Prostate gland (tissue), 2 donors: ENCODE measurements around the gene TTLL10. TPM values are rescaled to one million over a fixed set of nuclear protein-coding genes. Genes with fewer than 3 reads are reported as not detected.

Source experiments
- DNase-seq: peaks from one replicate; pipeline ENCODE4 v3.0.0-alpha.2; 2019; ENCODE audit warnings: low spot score
- H3K27ac ChIP-seq, 2 donors: fragments of 200-600 bp; sonication (generic); 2 replicates each; pipeline ENCODE4 v1.5.1; 2017 to 2019
- H3K27me3 ChIP-seq: fragments of 200-600 bp; sonication (generic); replicated peaks from 2 replicates; pipeline ENCODE4 v1.5.1; 2019; ENCODE audit not compliant: insufficient read depth
- H3K36me3 ChIP-seq, 2 donors: fragments of 200-600 bp; sonication (generic); 1 replicate in 1 of 2; 2 replicates in 1 of 2; pipeline versions ENCODE4 v1.5.1 to v1.8.1; 2017 to 2019
- H3K4me1 ChIP-seq: fragments of 200-600 bp; sonication (generic); replicated peaks from 2 replicates; pipeline ENCODE4 v1.5.1; 2019
- H3K4me3 ChIP-seq, 2 donors: fragments of 200-600 bp; sonication (generic); 2 replicates each; pipeline ENCODE4 v1.5.1; 2017 to 2019
- H3K9me3 ChIP-seq: fragments of 200-600 bp; sonication (generic); 2 replicates; pipeline ENCODE4 v1.5.1; 2017
- CTCF ChIP-seq, 4 experiments: fragments of 200-600 bp in 2 of 4; fragments of 450-650 bp in 2 of 4; sonication (generic) in 2 of 4; IDR thresholded peaks; 1 replicate in 3 of 4; 2 replicates in 1 of 4; pipeline ENCODE4 v1.5.1; 2016 to 2019; ENCODE audit warnings: antibody characterized with exemption in 4 of 4, mild to moderate bottlenecking in 2 of 4, moderate library complexity in 2 of 4
- POLR2A ChIP-seq: fragments of 450-650 bp; IDR thresholded peaks from one replicate; pipeline ENCODE4 v1.6.1; 2016; ENCODE audit warnings: antibody characterized with exemption, mild to moderate bottlenecking
- POLR2AphosphoS5 ChIP-seq: sonication (generic); formaldehyde crosslinking; IDR thresholded peaks from one replicate; pipeline ENCODE4 v1.6.1; 2017; ENCODE audit warnings: antibody characterized with exemption
- WGBS: methylation state at CpG from one replicate; pipeline ENCODE4 v1.1.5; 2018; 5-methylcytosine and 5-hydroxymethylcytosine counted together
- intact Hi-C: fragments of 100-400 bp; cut with DNase I; formaldehyde crosslinking; loops from one replicate; pipeline ENCODE4 v1.14.2; 2022
- total RNA-seq, 2 donors: library from RNA; depleted of rRNA; stranded (reverse); fragments of >200 nt; gene quantifications; one replicate each; pipeline ENCODE4 v1.1.0, GENCODE V29; 2016

The TTLL10 gene
- total RNA-seq, 2 donors from 2014 or later: 0.77 to 7.3 TPM

- TF ChIP-seq POLR2A: no peak
- TF ChIP-seq CTCF (IDR thresholded peaks at IDR 0.05): no peak
- no peak for TF ChIP-seq POLR2AphosphoS5
- Histone ChIP-seq H3K27ac (no peak overlapping the region), H3K4me1 (no peaks in the 10 kb centered on the region), H3K36me3 (no peaks in the 10 kb centered on the region), H3K4me3 (no peak overlapping the region), H3K27me3 (no peaks in the 10 kb centered on the region), H3K9me3 (no peaks in the 10 kb centered on the region)
- 87% methylated on average over 7 of the region's 7 CpGs for WGBS
- intact Hi-C loops: no loop called here
- DNase-seq: no peak
These were observed 3.3 kb downstream of the TTLL10 start for GRCh38 chr1:1176931-1177330.

GRCh38 chr1:1177452-1178206, 3.9 kb downstream of the TTLL10 start:
- no peak overlapping the region for H3K4me3 ChIP-seq
- H3K27ac ChIP-seq: no peak overlapping the region
- no peaks in the 10 kb centered on the region for H3K4me1 ChIP-seq
- WGBS: 86% methylated on average over 21 of the region's 21 CpGs
- no peaks in the 10 kb centered on the region for H3K36me3 ChIP-seq
- no peaks in the 10 kb centered on the region for H3K9me3 ChIP-seq
- TF ChIP-seq CTCF (IDR thresholded peaks at IDR 0.05): no peak
- TF ChIP-seq POLR2AphosphoS5: no peak
- TF ChIP-seq POLR2A: no peak
- intact Hi-C loops: no loop called here
- DNase-seq: no peak
- H3K27me3 ChIP-seq: no peaks in the 10 kb centered on the region

GRCh38 chr1:1178794-1179331, 5.2 kb downstream of the TTLL10 start:
- WGBS: 93% methylated on average over 21 of the region's 32 CpGs
- no peaks in the 10 kb centered on the region for H3K27me3 ChIP-seq
- TF ChIP-seq POLR2AphosphoS5 (no peak), CTCF (IDR thresholded peaks at IDR 0.05) (no peak), POLR2A (no peak)
- no peaks in the 10 kb centered on the region for H3K36me3 ChIP-seq
- DNase-seq: no peak
- H3K4me1 ChIP-seq: no peaks in the 10 kb centered on the region
- intact Hi-C loops: no loop called here
- H3K4me3 ChIP-seq: no peak overlapping the region
- no peak overlapping the region for H3K27ac ChIP-seq
- H3K9me3 ChIP-seq: no peaks in the 10 kb centered on the region

- Histone ChIP-seq H3K4me1 (no peaks in the 10 kb centered on the region), H3K4me3 (no peak overlapping the region), H3K9me3 (no peaks in the 10 kb centered on the region), H3K27ac (no peak overlapping the region), H3K36me3 (no peaks in the 10 kb centered on the region), H3K27me3 (no peaks in the 10 kb centered on the region)
- WGBS: 90% methylated on average over 23 of the region's 25 CpGs
- no peak for DNase-seq
- intact Hi-C loops: no loop called here
- no peak for TF ChIP-seq POLR2A
- TF ChIP-seq CTCF (IDR thresholded peaks at IDR 0.05): no peak
- no peak for TF ChIP-seq POLR2AphosphoS5
These were observed 5.8 kb downstream of the TTLL10 start for GRCh38 chr1:1179346-1179982.
